Hematopoietic multipotent progenitor cell treated with erythropoietin and hydrocortisone succinate and interleukin-3 and kit ligand, for 15 days (in vitro differentiated cells): ENCODE data around the gene STK16.
"Not testable (repeated sequence)": the region's sequence is repeated elsewhere in the genome, so short reads cannot be mapped to it uniquely, and the experiment has no call there.

Experiments used
- DNase-seq: peaks from one replicate; pipeline ENCODE4 v3.0.0-alpha.2; 2015; ENCODE audit warnings: low spot score

The STK16 gene

DNA sequence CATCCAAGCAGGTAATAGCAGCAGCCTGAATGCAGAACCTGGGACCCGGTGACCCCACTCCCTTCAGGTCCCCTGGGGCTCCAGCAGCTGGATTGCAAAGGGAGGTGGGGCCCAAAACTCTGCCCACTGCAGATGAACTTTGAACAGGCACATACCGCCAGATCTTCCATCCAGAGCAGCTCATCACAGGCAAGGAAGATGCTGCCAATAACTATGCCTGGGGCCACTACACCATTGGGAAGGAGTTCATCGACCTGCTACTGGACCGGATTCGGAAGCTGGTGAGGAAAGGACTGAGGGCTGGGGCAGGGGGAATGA lies 24.7 kb downstream of the STK16 start:
- DNase-seq = no peak

DNA sequence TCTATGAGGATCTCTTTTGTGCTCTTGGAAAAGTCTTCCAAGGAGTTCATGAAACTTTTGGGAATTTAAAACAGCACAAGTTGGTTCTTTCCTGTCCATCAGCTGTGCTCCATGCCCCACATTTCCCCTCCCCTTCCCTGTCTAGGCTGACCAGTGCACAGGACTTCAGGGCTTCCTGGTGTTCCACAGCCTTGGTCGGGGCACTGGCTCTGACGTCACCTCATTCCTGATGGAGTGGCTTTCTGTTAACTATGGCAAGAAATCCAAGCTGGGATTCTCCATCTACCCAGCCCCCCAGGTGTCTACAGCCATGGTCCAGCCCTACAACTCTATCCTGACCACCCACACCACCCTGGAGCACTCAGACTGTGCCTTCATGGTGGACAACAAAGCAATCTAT lies 25.7 kb downstream of the STK16 start:
- DNase-seq = no peak

DNA sequence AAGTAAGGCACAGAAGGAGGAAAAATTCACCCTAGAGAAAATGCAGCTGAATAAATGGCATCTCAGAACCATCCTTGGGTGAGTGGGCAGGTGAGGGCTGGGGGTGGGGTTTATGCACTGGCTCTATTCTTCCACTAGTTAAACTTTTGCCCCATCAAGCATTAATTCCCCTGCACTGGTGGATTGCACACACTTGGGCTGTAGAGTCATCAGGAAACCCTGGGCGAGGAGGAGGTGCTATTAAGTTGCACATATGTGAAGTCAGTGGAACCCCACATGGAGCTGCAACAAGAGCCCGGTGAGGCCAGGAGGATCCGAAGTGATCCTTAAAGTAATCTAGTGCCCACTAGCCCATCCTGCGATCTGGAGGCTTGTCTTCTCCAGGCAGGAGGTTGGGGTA lies 27.1 kb downstream of the STK16 start:
- no peak for DNase-seq

DNA sequence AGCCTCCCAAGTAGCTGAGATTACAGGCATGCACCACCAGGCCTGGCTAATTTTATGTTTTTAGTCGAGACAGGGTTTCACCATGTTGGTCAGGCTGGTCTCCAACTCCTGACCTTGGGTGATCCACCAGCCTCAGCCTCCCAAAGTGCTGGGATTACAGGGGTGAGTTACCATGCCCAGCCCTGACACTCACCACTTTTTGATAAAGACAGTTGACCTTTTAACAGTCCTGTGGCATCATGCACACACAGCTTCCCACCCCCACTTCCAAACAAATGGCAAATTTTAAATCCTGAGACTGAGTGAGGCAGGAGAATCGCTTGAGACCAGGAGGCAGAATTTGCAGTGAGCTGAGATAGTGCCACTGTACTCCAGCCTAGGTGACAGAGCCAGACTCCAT lies 27.7 kb downstream of the STK16 start:
- DNase-seq = no peak

DNA sequence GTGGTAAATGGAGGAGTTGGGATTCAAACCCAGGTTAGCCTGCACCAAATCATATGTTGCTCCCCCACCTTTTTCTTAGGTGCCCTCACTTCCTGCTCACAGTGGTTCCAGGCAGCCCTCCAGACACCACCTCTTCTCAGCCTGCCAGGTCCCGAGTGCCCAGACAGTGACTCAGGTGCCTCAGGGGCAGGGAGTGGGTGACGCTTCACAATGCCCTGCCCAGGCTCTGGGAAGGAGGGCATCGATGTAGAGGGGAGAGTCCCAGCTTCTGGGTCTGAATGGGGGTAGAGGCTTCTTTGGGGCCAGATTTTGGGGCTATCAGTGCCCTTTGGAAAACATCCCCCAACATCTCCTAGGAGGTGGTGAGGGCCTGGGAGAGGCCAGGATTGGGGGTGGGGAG lies 28.7 kb downstream of the STK16 start:
- DNase-seq = no peak

DNA sequence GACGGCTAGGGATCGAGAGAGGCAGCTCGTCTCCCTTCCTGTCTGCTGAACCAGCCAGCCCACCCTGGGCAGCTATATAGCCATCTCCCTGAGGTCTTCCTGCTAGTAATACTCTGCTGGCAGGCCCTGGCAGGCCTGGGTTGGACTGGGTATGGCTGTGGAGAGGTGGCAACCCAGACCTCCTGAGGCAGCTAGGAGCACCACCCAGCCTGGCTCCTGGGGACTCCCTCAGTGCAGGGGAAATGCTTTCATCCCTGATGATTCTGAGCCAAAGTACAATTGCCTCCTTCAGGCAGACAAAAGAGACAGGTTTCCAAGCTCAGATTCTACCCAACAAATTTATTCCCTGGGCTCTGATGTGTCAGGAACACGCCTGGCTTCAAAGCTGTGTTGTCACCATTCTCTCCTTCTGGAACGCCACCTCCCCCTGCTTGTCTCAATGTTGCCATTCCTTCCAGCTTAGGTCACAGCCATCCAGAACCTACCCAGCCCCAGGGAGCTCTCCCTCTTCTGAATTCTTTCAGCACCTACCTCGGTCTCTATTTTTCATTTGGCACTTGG lies 29.2 kb downstream of the STK16 start:
- no peak for DNase-seq

DNA sequence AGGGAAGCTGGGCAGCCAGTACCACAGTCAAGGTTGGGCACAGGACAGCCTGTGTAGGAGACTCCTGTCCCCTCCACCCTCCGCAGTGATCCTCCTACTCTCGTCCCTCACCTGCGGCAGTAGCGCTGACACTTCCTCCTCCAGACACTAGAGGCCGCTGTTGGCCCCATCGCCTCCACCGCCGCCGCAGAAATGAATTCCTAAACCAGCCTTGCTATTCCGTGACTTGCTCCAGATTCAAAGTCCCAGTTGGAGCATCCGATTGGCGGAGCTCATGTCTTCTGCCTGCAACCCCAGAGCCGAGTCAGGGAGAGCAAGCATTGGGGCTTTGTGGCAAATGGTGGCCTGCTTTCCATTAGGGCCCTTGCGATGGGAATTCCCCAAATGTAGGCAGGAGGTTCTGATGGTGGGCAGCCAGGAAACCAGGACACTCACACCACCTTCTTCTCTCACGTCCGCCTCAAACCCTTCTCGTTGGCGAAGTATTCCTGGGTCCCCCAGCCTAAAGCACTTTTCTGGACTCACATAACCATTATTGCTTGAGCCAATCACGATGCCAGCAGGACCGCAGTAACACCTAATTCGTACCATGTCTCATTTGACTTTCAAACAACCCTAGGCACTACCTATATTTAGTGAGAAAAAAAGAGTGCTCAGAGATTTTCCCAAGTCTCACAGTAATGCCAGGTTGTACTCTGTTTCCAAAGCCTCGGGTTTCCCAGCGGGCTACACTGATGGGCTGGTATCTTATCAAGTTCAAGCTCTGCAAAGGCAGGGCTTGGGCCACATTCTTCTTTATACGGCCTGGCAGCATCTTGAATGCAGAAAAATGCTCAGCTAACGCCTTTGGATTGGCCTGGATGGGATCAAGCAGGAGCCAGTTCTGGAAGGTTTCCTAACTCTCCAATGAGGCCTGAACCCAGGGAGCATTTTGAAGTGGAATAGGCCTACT lies 32.7 kb downstream of the STK16 start:
- DNase-seq = peak; percentile 89

DNA sequence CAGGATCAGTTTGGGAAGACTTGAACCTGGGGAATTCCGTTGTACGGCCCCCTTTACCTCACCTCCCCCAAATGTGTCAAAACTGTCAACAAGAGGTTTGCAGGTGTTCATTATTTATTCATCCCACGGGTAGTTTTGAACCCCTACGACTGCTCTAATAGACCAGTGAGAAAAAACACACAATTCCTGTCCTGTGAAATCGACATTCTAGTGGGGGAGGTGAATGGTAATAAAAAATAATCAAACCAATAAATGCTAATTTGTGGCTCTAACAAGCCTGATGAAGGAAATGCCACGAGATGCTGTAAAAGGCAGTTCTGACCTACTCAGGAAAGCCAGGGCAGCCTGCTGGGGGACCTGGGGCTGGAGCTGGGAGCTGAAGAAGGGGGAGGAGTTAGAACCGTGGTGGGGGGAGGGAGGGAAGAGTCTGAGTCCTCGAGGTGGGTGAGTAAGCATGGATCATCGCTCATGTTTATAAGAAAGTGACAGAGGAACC lies 33.4 kb downstream of the STK16 start:
- DNase-seq = no peak

DNA sequence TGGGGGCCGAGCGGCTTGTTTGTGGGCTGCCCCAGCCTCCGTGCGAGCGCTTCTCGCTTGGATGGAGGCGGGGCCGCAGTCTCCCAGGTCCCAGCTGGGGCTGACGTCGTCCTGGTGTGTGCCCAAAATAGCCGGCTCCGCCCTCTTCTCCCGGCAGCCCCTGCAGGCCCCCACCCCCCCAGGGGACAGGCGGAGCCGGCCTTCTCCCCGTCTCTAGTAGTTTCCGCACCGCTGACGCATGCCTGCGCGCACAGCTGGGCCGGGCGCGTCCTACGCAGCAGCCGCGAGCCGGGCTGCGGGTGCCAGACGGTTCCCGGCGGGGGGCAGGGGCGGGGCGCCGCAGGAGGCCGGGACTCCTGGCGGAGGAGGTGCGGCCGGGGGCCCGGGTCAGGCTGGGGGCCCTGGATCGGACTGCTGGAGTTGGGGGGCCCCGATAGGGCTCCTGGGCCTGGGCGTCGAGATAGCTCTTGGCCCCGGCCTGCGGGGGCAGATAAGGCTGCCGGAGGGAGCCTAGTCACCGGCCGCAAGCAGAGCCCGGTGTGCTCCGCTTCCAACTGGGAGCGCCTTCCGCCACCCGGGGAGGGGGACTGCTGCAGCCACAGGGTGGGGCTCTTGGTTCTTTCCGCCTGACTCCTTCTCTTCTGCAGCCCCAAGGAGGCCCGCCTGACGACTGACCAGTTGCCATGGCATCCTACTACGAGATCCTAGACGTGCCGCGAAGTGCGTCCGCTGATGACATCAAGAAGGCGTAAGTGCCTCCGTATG lies 34.1 kb downstream of the STK16 start, which contains the start of gene DNAJB2:
DNAJB2 (plus strand) TSS at position 216 of the 765 bp plus-strand sequence; CDS start at position 684, 468 bp downstream.
- DNase-seq = peak; percentile 98

DNA sequence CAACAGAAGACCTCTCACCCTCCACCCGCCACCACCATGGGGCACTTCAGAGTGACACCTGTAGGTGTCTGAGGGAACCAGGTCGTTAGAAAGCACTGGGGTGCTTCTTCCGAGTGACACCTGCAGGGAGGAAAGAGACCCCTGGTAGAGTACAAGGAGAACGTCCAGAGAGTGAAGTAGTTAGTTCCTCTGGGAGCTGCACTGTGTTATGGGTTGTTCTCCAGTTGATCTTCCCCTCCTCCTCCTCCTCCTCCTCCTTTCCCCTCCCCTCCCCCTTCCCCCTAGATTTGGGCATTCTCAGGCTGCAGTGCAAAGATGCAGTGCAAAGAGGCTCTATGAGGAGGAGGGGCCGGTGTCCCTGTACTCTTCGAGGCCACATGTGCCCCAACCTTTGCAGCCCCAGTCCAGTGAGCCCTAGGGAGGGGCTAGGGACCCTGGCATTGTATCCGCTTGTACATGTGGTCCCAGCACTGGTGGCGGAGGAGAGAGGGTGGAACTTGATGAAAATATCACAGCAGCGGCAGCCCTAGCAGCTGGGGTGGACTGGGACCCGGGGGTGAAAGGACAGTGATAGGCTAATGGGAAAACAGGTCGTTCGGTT lies 34.7 kb downstream of the STK16 start:
- no peak for DNase-seq

DNA sequence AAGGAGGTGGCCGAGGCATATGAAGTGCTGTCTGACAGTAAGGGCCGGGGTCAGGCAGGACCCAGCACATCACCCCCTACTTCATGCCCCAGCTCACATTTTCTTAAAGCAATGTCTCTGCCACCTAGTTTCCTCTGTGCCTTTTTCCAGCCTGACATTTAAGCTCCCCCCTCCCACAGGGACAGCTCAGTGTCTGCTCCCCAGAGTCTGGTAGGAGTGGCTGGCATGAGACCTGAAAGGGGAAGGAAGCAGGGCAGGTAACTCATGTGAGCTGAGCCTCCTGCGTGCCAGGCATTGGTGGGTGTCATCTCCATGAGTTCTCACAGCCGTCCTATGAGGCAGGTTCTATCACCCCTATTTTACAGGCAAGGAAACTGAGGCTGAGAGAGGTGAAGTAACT lies 35.4 kb downstream of the STK16 start:
- DNase-seq = peak; percentile 32

DNA sequence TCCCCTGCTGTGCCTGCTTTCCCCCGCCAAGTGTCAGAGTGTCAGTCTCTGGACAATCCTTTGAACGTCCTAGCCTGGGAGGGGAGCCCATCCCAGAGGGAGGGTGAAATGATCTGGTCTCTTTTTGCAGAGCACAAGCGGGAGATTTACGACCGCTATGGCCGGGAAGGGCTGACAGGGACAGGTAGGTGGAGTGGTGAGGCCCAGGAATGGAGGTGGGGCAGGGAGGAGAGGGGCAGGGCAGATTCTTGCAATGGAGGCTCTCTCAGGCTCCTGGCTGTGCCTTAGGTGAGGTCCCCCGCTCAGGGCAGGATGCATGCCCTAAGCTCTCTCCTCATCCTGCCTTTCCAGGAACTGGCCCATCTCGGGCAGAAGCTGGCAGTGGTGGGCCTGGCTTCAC lies 36.3 kb downstream of the STK16 start:
- DNase-seq = no peak

DNA sequence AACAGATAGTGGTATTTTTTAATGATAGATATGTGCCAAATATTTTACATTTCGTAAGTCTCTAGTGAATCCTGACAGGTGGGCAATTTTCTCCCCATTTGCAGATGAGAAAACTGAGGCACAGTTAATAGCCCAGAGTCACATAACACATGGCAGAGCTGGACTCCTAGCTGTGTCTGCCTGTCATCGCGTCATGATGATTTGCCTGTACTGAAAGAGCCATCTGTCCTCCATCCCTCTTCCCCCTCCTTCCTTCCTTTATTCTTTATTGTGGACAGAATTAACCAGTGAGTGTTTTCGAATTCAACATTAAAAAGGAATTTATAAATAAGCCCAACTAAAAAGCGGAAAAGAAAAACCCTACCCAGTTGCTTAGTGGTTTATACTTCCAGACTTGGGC lies 37.1 kb downstream of the STK16 start:
- DNase-seq = no peak

DNA sequence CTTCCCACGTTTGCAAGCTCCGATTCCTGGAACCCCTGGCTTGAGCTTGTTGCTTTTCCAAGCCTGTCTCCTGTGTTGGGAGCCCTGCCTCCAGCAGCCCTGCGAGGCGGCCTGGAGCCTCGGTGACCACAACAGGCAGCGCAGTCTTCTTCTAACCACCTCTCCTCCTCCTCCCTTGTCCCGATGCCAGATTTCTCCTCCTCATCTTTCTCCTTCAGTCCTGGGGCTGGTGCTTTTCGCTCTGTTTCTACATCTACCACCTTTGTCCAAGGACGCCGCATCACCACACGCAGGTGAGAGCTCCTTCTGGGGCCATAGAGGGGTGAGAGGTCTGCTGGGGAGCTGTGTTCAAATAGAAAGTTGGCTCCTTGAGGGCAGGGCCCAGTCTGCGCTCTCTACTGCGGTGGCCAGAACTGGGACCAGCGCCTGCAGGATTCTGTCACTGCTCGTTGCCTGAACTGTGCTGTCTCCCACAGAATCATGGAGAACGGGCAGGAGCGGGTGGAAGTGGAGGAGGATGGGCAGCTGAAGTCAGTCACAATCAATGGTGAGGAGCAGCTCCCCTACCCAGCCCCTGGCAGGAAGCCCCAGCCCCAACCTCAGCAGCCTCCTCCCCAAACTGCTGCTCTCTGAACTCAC lies 37.8 kb downstream of the STK16 start:
- DNase-seq = no peak

DNA sequence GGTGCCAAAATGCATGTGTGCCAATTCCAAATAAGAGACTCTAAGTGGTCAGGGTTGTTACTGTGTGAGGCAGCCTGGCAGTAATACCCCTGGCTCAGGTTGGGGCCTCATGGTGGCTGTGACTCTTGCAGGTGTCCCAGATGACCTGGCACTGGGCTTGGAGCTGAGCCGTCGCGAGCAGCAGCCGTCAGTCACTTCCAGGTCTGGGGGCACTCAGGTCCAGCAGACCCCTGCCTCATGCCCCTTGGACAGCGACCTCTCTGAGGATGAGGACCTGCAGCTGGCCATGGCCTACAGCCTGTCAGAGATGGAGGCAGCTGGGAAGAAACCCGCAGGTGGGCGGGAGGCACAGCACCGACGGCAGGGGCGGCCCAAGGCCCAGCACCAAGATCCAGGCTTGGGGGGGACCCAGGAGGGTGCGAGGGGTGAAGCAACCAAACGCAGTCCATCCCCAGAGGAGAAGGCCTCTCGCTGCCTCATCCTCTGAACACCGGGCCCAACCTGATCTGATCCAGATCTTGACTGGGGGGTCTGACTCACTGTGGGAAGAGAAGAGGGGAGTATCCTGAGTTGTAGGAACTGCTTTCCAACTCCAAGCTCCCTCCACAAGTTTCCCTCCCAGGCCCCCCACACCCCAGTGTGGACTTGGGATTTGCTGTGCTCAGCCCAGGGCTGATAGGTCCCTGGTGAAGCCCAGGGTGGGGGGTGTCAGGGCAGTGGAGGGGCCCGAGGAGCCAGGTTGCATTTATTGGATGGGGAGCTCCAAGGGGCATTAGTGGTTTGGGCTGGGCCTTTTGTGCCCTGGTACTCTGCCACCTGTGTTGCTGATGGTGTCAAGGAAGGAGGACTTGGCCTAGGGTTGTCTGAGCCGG lies 39.5 kb downstream of the STK16 start:
- DNase-seq = no peak

DNA sequence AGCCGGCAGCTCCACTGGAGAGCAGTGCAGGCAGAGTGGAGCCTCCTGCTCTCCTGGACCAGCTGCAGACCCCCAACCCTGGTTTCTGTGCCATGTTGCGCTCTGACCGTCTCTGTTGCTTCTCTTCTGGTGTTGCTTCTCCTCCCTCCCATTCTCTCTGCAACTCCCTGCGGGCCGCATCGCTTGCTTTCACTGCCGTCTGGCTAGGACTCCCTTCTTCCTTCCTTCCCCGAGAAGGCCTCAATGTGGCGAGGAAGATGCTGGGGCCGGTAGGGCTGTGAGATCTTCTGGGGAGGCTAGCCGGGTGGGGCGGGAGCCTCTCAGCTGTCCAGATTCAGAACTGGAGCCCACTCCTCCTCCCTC lies 40.1 kb downstream of the STK16 start:
- no peak for DNase-seq

DNA sequence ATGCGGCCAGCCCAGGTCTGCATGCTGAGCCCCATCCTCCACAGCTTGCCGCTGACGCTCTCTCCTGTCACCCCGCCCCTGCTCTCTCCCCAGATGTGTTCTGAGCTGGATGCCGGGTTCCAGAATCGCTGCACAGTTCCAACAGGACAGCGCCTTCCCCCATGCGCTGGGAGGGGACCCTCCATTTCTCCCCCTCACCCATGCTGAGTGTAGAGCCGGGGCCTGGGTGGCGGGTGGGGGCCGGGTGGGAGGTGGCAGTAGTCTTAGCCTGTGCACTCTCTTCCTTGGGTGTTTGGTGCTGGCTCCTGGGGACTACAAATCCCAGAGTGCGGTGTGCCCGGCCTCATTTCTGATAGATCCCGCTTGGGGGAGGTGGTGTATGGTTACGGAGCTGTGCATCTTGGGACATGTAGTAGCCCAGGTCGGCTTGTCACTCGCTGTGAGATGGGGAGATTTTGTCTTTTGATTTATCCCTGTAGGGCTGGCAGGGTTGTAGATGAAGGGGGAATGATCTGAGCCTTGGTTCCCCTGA lies 40.7 kb downstream of the STK16 start:
- no peak for DNase-seq

DNA sequence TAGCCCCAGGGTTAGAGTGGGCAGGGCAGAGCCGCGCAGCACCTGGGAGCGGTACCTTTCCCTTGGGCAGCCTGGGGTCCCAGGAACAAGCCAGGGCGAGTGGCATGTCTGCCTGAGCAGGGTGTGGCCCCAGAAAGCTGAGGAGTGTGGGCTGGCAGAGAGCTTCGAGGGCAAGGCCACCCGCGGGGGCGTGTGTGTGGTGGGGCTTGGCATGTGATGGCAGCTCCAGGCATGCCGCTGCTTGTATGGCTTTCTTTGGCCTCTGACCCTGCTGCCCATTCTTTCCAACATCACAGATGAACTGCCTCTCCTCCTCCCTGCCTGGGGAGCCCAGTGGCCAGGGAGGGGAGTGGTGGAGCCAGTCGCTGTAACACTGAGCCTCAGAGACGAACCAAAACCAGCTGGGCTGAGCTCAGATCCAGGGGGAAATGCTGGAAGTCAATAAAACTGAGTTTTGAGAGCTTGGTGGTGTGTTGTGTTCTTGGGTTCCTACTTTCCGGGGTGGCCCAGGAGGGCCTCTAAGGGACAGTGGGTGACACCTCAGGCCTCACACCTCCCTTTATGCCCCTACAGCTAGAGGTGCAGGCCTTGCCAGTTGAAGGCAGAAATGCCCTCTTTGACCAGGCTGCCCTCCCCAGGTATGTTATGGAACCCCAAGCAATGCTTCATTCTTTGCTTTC lies 41.3 kb downstream of the STK16 start:
- peak; percentile 71 for DNase-seq

DNA sequence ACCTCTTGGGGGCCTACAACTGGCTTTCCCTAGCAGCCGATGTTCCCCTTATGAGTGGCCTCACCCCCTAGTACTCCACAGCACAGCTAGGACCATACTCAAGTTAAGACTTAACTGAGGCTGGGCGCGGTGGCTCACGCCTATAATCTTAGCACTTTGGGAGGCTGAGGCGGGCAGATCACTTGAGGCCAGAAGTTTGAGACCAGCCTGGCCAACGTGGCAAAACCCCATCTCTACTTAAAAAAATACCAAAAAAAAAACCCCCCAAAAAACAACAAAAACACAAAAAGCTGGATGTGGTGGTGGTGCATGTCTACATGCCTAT lies 41.8 kb downstream of the STK16 start:
- DNase-seq = not testable (repeated sequence)

DNA sequence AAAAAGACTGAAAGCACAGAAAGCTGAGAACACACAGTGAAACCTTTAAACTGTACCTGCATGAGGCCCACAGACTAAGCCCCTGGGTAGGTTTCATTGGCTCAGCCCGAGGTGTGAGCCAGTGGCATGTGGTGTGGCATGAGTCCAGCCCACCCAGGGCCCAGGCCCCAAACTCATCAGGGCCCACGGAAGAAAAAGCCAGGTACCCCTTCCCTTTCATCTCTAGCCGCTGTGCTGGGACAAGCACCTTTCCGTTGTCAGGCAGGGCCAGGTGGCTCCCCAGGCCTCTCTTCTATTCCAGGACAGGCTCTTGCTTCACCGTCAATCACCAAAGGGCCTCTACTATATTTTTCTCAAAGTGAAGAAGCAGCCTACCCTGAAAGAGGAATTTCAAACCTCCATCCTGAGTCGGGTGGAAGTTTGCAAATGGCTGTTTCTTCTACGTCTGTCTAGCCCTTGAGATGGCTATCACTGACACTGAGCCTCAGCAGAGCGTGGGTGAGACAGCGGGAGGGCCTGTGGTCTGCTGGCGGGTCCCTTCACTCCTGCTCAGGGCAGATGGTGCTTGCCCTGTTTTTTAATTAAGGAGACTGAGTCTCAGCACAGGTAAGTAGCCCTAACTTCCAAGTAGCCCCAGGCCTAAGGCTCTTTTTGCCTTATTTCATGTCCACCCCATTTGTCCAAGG lies 42.4 kb downstream of the STK16 start:
- no peak for DNase-seq
